Stimulated activated CD4-positive, alpha-beta T cell treated with anti-CD3 and anti-CD28 coated beads, Interleukin-15, amount 100 ng/mL, for 24 hours (primary cell): Measurements from ENCODE around the gene ZNF341.
"Not testable (repeated sequence)": the region's sequence is repeated elsewhere in the genome, so short reads cannot be mapped to it uniquely, and the experiment has no call there.

Source experiments
- DNase-seq: peaks from one replicate; pipeline ENCODE4 v3.0.0-alpha.2; 2020

Gene ZNF341

DNA sequence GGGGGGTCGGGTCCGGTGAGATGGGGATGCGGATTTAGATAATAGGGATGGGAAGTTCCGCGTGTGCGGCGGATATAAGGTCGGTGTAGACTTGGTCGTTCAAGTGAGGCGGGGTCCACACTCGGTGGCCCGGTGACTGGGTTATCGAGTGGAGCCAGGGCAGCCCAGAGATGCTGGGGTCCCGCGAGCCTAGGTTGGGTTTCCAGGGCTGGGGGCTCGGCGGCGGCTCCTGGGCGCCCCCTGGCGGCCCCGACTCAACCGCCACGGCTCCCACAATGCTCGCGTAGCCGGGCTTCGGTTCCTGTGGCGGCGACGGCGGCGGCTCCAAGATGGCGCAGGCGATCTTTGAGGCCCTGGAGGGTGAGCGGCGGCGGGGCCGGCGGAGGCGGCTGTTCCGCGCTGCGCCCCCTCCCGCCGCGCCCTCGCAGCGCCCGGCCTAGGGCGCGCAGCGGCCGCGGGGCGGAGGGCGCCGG is at the start of gene ZNF341:
Gene ZNF341, plus strand, starts transcription at position 304 of the 473 bp plus-strand sequence. Its CDS starts 26 bp downstream, at position 330.
- peak; percentile 92 for DNase-seq

DNA sequence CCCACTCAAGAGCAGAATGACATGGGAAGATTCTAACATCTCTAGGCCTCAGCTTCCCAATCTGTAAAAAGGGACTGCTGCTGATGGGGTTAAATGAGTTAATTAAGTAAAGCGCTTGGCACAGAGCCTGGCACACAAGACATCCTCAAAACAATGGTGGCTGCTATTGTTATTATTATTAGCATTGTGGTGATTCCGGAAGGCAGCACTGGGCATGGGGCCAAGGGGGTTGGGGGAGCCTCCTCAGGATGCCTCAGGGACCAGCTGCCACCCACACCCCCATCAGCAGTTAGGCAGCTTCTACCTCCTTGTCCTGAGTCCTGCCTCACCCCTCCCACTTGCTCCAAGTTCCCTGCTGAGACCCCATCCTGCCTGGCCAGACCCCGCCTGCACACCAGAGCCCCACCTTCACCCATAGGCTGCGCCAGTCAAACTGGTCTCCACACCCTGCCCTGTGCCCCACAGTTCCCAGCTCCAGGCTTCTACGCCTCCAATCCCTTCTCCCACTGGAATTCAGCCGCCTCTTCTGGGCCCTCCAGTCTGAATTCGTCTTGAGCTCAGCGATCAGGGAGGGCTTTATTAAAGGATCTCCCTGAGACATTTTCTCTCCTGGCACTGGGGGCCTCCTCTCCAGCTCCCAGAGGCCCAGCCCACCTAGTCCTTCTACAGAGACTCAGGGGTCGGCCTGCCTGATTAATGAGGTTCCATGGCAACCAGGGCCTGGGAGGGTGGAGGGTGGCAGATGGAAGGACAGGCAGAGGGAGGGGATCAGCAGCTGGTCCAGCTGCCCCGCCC is 47.1 kb upstream of the ZNF341 start:
- no peak for DNase-seq

DNA sequence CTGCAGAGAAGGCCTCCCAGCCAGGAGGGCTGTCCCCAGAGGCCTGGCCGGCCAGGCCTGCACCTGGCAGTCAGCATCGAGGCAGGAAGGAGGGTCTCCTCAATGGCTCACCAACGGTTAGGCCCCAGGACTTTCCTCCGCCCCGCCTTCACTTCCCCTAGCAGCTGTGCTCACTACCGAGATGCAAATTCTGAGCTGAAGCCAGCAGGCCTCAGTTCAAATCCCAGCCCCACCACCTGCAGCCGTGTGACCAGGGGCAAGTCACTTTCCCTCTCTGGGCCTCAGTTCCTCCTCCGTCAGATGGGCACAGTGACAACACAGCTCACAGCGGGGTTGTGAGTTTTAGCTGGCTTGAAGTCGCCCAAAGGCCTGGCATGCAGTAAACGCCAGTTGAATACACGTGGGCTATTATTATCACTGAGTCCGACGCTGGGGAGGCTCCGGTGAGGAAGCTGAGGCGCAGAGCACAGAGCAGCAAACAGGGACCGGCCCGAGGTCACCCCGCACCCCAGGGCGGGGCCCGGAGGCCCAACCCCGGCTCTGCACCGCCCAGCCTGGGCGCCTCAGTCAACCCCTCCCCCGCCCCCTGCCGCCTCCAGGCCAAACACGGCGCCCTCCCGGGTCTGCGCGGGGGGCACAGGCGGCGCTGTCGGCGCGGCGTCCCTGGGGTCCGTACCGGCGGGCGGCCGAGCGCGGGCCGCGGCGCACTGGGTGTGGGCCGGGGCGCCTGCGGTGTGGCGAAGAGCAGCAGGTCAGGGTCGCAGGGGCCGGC is 46.3 kb upstream of the ZNF341 start:
- peak; percentile 85 for DNase-seq

DNA sequence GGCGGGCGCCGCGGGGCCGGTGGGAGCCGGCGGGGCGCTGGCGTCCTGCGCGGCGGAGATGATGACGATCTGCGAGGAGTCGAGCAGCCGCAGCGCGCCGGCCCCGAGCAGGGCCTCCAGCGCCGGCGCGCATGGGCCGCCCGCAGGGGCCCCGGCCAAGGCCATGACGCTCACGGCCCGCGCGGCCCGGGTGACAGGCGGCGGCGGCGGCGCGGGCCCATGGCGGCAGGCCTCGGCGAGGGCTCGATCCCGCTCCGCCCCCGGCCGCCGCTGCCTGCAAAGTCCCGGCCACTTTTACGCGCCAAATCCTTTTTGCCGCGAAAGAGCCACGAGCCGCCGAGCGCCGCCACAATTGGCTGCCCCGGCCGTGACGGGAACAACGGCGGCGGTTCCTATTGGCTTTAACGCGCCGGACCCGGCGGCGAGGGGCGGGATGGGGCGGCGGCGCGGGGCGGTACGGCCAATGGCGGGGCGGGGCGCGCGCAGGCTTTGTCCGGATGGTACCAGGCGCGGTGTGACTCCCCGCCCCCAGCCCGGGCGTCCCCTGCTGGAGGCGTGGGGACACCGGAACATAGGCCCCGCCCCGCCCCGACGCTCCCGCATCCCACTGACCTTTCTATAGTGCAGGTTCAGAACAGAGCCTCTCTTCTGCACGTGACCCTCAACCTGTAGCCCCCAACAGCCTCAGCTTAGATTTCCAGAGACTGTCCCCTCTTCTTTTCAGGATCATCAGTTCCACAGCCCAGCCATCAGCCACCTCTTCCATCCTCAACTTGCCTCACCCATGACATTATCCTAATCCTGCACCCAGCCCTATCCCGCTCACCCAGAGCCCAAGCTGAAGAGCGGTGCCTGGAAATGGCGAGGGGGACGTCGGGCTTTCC is 45.5 kb upstream of the ZNF341 start, which contains the start of gene E2F1:
Gene E2F1, minus strand, starts transcription at position 286 of the 884 bp plus-strand sequence. Its CDS starts 121 bp downstream, at position 165.
- DNase-seq: peak; percentile 98

DNA sequence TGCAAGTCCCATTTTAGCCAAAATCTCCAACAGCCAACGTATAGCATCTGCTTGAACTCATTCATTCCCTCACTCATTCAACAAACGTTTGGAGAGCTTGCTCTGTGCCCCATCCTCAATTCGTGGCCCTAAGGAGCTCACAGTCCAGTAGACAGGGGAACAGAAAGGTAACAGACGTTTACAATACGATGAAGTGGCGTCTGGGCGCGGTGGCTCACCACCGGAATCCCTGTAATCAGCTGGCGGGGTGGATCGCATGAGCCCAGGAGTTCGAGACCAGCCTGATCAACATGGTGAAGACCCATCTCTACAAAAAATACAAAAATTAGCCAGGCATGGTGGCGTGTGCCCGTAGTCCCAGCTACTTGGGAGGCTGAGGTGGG is 44.8 kb upstream of the ZNF341 start:
- no peak for DNase-seq

DNA sequence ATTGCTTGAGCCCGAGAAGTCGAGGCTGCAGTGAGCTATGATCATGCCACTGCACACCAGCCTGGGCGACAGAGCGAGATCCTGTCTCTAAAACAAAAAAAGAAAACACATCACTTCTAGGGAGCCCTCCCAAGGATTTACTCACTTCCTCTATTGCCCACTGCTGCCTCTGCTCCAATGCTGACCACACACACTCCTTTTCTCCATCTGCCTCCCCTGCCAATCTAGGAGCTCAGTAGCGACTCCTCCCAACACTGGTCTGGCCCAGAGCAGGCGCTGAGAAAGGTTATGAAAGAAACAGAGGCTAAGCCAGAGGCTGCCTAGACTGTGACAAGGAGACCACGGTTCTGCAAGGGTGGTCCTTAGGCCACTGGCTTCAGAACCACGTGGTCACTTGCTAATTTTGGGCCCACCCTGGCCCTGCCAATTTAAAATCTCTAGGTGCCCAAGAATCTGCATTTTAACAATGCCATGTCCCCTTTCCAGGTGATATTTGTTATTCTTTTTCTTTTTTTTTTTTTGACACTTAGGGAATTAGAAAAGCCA is 44.4 kb upstream of the ZNF341 start:
- no peak for DNase-seq

DNA sequence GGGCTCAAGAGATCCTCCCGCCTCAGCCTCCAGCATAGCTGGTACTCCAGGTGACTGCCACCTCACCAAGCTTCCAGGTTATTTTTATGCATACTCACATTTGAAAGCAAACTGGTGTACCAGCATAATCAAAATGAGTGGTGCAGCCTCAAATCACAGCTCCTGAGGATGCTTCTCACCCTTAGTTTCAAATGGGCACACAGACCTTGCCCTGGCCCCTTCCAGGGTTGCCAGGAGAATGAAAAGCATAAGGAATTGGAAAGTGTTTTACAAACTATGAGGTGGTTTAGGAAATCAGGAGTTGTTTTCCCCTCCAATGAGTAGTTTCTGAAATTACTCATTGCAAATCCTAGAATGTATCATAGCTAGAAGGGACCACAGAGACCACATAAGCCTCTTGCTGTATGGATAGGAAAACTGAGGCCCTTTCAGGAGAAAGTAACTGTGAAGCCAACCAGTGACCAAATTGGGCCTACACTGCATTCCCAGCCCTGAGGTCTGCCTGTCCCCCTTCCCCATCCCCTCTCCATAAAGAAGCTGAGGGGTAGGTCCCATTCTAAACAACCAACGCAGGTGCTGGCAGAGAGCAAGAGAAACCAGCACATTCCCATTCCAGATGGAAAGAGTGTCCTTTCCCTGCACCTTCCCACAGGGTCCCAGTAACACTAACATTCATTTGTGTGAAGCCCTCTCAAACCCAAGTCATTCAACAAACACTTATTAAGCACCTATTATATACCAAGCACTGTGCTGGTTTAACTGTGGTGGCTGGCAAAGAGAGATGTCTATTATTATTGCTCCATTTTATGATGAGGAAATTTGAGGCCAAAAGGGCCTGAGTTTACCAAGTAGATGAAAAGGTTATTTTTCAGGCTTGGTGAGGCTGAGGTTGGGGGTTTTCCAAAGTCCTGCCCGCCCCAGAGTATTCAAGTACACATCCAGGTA is 43.5 kb upstream of the ZNF341 start:
- DNase-seq: no peak

DNA sequence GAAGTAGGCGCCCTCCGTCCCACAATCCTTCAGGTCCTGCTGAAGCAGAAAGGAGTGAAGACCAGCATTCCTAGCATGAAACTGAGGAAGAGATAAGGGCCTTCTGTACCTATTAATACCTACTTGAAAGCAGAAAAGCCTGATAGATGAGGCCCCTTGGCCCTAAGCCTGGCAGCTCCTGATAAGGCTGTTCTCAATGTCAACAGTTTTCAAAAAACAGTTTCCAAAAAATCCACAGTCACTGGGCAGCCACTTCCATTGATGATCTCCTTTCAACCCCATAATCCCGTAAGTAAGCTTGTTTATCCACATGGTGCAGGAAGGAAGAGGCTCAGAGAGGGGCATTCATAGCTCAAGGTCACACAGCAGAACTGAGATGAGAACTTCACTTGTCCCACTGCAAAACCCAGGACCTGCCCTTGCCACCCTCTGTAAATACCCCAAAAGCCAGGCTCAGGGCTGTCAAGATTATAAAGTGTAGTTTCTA is 42.8 kb upstream of the ZNF341 start:
- DNase-seq: no peak

DNA sequence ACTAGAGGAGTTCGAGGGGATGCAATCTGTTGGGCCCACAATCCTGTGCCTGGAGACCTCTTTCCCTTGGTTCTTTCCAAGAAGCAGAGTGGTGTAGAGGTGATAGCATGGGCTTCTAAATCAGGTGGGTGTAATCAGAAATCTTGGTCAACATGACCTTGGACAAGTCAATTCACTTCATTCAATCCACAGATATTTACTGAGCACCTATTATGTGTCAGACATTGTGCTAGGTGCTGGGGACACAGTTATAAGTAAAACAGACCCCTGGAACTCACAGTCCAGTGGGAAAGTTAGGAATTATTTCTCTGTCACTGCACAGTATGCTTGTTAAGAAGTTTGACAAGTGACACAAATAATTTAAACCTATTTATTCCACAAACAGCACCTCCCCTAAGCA is 42.3 kb upstream of the ZNF341 start:
- no peak for DNase-seq

DNA sequence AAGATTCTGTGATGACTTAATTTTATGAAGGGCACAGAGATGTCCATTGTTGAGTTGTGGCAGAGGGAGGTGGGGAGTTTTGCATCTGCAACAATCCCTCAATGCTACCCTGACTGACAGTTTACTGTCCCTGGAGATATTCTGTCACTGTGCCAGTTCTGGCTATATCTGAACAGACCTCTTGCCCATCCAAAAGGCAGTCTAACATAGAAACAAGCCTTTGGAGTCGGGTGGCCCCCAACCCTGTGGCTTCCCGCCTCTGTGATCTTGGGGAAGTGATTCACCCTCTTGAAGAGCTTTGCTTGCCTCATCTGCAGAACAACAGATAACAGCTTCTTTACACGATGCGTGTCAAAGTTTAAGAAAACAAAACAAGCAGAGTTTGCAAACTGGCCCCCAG is 41.8 kb upstream of the ZNF341 start:
- DNase-seq: peak; percentile 63

DNA sequence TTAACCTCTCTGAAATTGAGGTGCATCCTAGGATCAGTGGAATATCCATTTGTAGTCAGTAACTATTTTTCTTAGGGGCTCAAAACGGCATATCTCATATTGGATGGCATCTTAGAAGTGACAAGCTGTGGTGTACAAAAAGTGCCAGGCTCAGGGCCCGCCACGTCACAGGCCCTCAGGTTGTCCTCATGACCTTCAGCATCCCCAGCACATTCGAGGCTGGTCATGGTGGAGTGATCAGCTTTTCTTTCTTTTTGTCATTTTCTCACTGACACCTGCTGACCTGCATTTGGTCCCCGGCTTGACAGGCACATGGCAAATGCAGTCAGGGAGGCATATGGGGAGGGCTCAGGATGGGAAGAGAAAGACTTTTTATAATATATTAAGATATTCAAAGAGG is 38.5 kb upstream of the ZNF341 start:
- DNase-seq: no peak

DNA sequence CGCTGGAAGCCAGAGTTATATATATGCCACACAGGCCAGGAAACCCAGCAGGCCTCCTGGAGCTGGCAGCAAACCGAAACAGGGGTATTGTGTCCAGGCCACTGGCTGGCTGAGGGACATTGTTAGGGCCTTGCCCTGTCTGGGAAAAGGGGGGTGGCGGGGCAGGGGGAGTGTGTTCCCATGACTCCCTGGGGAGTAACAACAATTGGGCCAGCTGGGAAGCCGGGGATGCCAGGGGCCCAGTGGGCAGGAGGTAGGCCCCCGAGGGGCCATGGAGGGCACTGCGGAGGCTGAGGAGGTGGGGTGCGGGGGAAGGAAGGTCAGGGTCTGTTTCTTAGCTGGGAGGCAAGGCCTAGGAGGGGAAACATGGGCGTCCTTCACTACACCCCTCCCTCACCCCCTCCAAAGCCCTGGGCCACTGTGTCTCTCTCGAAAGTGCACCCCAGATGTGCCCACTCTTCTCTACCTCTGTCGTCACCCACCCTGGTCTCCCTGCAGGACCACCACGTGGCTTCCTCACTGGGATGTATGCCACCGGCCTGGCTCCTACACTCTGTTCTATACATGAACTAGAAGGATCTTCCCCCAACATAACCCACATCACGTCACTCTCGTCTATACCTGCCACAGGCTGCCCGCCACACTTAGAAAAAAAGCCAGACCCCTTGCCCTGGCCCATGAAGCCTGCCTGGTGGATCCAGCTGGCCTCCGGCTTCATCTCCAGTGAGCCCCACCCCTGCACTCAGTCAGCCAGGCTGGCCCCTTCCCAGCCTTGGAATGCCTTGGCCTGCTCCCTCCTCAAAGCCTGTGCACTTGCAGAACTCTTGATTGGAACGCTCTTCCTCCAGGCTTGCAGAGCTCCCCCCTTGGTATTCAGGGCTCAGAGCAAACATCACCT is 37.8 kb upstream of the ZNF341 start:
- no peak for DNase-seq

DNA sequence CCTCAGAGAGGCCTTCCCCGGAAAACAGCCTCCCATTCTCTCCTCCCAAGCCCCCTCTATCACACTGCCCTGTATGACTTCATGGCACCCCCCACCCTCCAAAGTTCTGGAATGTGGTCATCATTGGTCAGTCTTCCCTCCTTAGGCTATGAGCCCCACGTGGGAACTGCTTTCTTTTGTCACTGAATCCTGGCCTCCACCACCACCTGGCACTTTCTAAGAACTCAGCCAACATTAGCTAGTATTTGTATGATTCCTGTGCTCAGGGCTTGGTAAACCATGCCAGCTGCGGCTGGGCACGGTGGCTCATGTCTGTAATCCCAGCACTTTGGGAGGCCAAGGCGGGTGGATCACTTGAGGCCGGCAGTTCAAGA is 37.2 kb upstream of the ZNF341 start:
- DNase-seq: no peak

DNA sequence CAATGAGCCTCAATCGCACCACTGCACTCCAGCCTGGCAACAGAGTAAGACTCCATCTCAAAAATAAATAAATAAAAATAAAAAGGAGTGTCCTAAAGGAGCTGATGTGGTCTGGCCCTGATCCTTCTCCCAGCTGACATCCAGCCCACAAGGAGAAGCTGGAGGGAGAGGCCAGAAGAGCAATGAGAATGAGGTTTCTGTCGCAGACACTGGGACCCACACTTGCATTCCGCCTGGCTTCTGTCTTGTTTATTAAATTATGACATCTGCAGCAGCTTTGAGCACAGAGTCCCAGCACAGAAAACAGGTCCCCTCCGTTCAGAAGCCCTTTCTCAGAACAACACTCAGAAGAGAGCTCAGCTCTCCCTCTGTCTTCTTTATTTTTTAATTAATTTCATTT is 35.3 kb upstream of the ZNF341 start:
- no peak for DNase-seq

DNA sequence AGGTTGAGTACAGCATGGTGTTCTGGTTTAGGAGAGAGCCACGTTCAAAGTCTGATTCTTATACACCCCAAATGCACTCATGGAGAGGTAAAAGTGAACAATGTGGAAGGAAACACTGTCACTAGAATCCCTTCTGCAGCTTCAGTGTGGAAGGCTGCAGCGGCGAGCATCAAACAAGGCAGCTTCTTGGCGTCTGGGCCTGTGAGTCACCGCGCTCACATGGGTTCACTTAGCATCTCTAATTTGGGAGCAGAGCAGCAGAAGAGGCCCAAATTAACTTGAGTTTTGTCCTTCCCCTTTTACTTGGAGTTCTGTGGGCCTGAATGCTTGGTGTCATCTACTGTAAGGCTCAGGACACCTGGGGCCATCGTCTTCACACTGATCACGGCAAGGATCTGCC is 34.7 kb upstream of the ZNF341 start:
- no peak for DNase-seq

DNA sequence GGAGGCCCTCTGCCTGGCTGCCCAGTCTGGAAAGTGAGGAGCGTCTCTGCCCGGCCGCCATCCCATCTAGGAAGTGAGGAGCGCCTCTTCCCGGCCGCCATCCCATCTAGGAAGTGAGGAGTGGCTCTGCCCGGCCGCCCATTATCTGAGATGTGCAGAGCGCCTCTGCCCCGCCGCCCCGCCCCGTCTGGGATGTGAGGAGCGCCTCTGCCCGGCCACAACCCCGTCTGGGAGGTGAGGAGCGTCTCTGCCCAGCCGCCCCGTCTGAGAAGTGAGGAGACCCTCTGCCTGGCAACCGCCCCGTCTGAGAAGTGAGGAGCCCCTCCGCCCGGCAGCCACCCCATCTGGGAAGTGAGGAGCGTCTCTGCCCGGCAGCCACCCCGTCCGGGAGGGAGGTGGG is 32.8 kb upstream of the ZNF341 start:
- not testable (repeated sequence) for DNase-seq

DNA sequence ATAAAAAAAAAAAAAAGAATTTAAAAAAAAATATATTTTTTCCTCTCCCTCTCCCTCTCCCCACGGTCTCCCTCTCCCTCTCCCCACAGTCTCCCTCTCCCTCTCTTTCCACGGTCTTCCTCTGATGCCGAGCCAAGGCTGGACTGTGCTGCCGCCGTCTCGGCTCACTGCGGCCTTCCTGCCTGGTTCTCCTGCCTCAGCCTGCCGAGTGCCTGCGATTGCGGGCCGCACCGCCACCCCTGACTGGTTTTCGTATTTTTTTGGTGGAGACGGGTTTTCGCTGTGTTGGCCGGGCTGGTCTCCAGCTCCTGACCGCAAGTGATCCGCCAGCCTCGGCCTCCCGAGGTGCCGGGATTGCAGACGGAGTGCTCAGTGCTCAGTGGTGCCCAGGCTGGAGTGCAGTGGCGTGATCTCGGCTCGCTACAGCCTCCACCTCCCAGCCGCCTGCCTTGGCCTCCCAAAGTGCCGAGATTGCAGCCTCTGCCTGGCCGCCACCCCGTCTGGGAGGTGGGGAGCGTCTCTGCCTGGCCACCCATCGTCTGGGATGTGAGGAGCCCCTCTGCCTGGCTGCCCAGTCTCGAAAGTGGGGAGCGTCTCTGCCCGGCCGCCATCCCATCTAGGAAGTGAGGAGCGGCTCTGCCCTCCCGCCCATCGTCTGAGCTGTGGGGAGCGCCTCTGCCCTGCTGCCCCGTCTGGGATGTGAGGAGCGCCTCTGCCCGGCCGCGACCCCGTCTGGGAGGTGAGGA is 30.9 kb upstream of the ZNF341 start:
- DNase-seq: not testable (repeated sequence)

DNA sequence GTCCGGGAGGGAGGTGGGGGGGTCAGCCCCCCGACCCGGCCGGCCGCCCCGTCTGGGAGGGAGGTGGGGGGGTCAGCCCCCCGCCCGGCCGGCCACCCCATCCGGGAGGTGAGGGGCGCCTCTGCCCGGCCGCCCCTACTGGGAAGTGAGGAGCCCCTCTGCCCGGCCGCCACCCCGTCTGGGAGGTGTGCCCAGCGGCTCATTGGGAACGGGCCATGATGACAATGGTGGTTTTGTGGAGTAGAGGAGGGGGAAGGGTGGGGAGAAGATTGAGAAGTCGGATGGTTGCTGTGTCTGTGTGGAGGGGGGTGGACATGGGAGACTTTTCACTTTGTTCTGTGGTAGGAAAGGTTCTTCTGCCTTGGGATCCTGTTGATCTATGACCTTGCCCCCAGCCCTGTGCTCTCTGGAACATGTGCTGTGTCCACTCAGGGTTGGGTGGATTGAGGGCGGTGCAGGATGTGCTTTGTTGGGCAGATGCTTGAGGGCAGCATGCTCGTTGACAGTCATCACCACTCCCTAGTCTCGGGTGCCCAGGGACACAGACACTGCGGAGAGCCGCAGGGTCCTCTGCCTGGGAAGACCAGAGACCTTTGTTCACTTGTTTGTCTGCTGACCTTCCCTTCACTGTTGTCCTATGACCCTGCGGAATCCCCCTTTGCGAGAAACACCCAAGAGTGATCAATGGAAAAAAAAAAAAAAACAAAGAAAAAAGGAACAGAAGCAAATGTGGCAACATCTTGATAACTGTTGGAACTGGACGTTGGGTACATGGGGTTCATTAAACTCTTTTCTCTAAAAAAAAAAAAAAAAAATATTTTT is 30.0 kb upstream of the ZNF341 start:
- DNase-seq: no peak

DNA sequence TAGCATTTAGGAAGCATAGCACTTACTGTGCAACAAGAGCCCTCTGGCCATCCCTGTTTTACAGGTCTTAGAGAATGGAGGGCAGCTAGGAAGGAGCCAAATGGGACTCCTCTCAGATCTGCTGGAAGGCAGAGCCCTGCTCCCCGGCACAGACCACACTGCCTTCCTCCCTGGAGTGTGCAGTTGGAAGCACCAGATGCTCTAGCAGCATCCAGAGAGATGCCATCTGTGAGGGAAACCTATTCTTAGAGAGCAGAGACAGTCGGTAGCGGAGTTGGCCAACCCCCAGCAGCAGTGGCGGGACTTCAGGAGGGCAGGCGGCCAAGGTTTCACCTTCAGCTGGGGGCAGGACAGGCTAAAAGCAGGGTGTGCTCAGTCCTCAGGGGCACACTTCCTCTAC is 28.9 kb upstream of the ZNF341 start:
- DNase-seq: no peak
